HepG2 (cell line): ENCODE measurements around the gene IRF2. TPM values are rescaled to one million over a fixed set of nuclear protein-coding genes. Genes with fewer than 3 reads are reported as not detected.

Source experiments
- ATAC-seq: fragments of 200-7000 bp; cut with Tn5 transposase; 3 replicates; pipeline ENCODE4 v1.9.1; 2020; ENCODE audit warnings: mild to moderate bottlenecking, moderate library complexity
- BruUV-seq: library from RNA; stranded (reverse); fragments of 400-500 nt; replicated peaks from 2 replicates; lab custom pipeline; 2021; lab: Mats Ljungman, UMichigan
- CTCF ChIA-PET: fragments of 300-600 bp; formaldehyde crosslinking; extraction: SDS; loops from one replicate; lab custom pipeline; 2021; ENCODE audit warnings: low total read pairs, inconsistent platforms, low intra/inter-chr PET ratio; lab: Yijun Ruan, JAX
- POLR2A ChIA-PET: fragments of 350-600 bp; sonication (Branson Sonifier 250); formaldehyde crosslinking; loops from one replicate; lab custom pipeline; 2020; ENCODE audit warnings: antibody characterized with exemption, inconsistent platforms; lab: Yijun Ruan, JAX
- DNase-seq: peaks from one replicate; pipeline ENCODE4 v3.0.0-alpha.2; 2015; ENCODE audit warnings: low spot score
- FAIRE-seq: peaks from 3 replicates; lab custom pipeline; 2011; peaks lifted over from hg19 to GRCh38; lab: Jason Lieb, UNC
- H2AFZ ChIP-seq: one replicate; pipeline ENCODE4 v1.6.1; 2011; ENCODE audit warnings: low read length, inconsistent platforms
- H3K27ac ChIP-seq: fragments of 300-600 bp; 3 replicates; pipeline ENCODE4 v1.8.0; 2011; ENCODE audit warnings: mixed run types, mild to moderate bottlenecking, mixed read lengths, low read length, inconsistent platforms; ENCODE audit not compliant: insufficient read depth; ENCODE audit errors: extremely low read length
- H3K27me3 ChIP-seq, 2 experiments: fragments of 200-600 bp in 1 of 2; 2 replicates in 1 of 2; 3 replicates in 1 of 2; pipeline versions ENCODE4 v1.6.0 to v1.8.0; 2011; ENCODE audit warnings: low read length in 2 of 2, mild to moderate bottlenecking in 2 of 2, moderate library complexity in 2 of 2, inconsistent platforms in 1 of 2; ENCODE audit not compliant: insufficient read depth in 2 of 2, control insufficient read depth in 1 of 2
- H3K36me3 ChIP-seq, 2 experiments: fragments of 200-600 bp in 1 of 2; replicated peaks in 1 of 2; 2 replicates in 1 of 2; 3 replicates in 1 of 2; pipeline versions ENCODE4 v1.5.1 to v1.8.0; 2011; ENCODE audit warnings: low read length in 2 of 2, inconsistent platforms in 1 of 2; ENCODE audit not compliant: insufficient read depth in 2 of 2, control insufficient read depth in 1 of 2
- H3K4me1 ChIP-seq: 2 replicates; pipeline ENCODE4 v1.5.1; 2012; ENCODE audit warnings: low read length, inconsistent platforms; ENCODE audit not compliant: insufficient read depth
- H3K4me2 ChIP-seq: 2 replicates; pipeline ENCODE4 v1.6.0; 2011; ENCODE audit warnings: low read depth, low read length, inconsistent platforms
- H3K4me3 ChIP-seq, 3 experiments: fragments of 200-600 bp in 1 of 3; sonication (generic), shearing (Covaris generic) in 1 of 3; replicated peaks in 1 of 3; 2 replicates each; pipeline ENCODE4 v1.5.1; 2011 to 2016; ENCODE audit warnings: low read length in 3 of 3, inconsistent platforms in 2 of 3, low read depth in 2 of 3, mild to moderate bottlenecking in 2 of 3, control low read depth in 1 of 3, mixed read lengths in 1 of 3; ENCODE audit not compliant: insufficient read depth in 1 of 3
- H3K79me2 ChIP-seq: one replicate; pipeline ENCODE4 v1.6.1; 2011; ENCODE audit warnings: low read length, inconsistent platforms; ENCODE audit not compliant: insufficient read depth
- H3K9ac ChIP-seq: 2 replicates; pipeline ENCODE4 v1.6.0; 2011; ENCODE audit warnings: mild to moderate bottlenecking, low read depth, low read length, inconsistent platforms; ENCODE audit not compliant: insufficient read depth
- H3K9me3 ChIP-seq: 2 replicates; pipeline ENCODE4 v1.5.1; 2012; ENCODE audit warnings: mild to moderate bottlenecking, low read length
- H4K20me1 ChIP-seq: 2 replicates; pipeline ENCODE4 v1.6.0; 2011; ENCODE audit warnings: inconsistent platforms, mild to moderate bottlenecking, low read length, moderate library complexity; ENCODE audit not compliant: insufficient read depth
- ERF ChIP-seq: IDR thresholded peaks from 2 replicates; pipeline ENCODE4 v1.6.1; 2018; ENCODE audit warnings: missing biosample characterization, missing genetic modification reagents
- ETV5 ChIP-seq: IDR thresholded peaks from 2 replicates; pipeline ENCODE4 v1.6.1; 2018; ENCODE audit warnings: missing biosample characterization, missing genetic modification reagents, inconsistent platforms, borderline replicate concordance
- GATAD2A ChIP-seq: IDR thresholded peaks from 2 replicates; pipeline ENCODE4 v1.6.1; 2016
- KLF16 ChIP-seq, 2 experiments: sonication (generic) in 1 of 2; formaldehyde crosslinking in 1 of 2; IDR thresholded peaks; 2 replicates each; pipeline versions ENCODE4 v1.6.1 to v1.8.0; 2016 to 2023; ENCODE audit warnings: missing genetic modification reagents in 2 of 2, missing compliant biosample characterization in 1 of 2
- MBNL3 ChIP-seq: fragments of 250-450 bp; sonication (Bioruptor Pico); conservative IDR thresholded peaks from 2 replicates; pipeline ENCODE4 v1.8.0; 2022; ENCODE audit warnings: mild to moderate bottlenecking, inconsistent platforms
- NCOR1 ChIP-seq: fragments of 200-600 bp; sonication (generic); IDR thresholded peaks from 2 replicates; pipeline ENCODE4 v1.7.0; 2017; ENCODE audit warnings: antibody characterized with exemption, low read length, borderline replicate concordance
- NFIB ChIP-seq: sonication (generic); formaldehyde crosslinking; IDR thresholded peaks from 2 replicates; pipeline ENCODE4 v1.9.0; 2021; ENCODE audit warnings: missing genetic modification reagents, mild to moderate bottlenecking, borderline replicate concordance
- PHF20 ChIP-seq: sonication (generic); formaldehyde crosslinking; IDR thresholded peaks from 2 replicates; pipeline ENCODE4 v1.5.0; 2020; ENCODE audit warnings: mild to moderate bottlenecking, missing genetic modification reagents
- RFX5 ChIP-seq: IDR thresholded peaks from 2 replicates; pipeline ENCODE4 v1.6.1; 2011; ENCODE audit warnings: low read depth, low read length, improper control_type of control experiment
- TBX3 ChIP-seq: fragments of 450-650 bp; IDR thresholded peaks from 2 replicates; pipeline ENCODE4 v1.6.1; 2017; ENCODE audit warnings: antibody characterized with exemption, mild to moderate bottlenecking, inconsistent platforms, borderline replicate concordance
- ZNF264 ChIP-seq: sonication (generic); formaldehyde crosslinking; IDR thresholded peaks from 2 replicates; pipeline ENCODE4 v1.4.0; 2020; ENCODE audit warnings: missing genetic modification reagents
- ZNF709 ChIP-seq: sonication (generic); formaldehyde crosslinking; IDR thresholded peaks from 2 replicates; pipeline ENCODE4 v1.5.0; 2020; ENCODE audit warnings: mild to moderate bottlenecking, missing genetic modification reagents
- ZNF841 ChIP-seq: sonication (generic); formaldehyde crosslinking; IDR thresholded peaks from 2 replicates; pipeline ENCODE4 v1.8.1; 2023; ENCODE audit warnings: missing genetic modification reagents, borderline replicate concordance
- WGBS: methylation state at CpG from one replicate; pipeline ENCODE4 v1.1.6; 2017; ENCODE audit warnings: low lambda C conversion rate; 5-methylcytosine and 5-hydroxymethylcytosine counted together
- in situ Hi-C: cut with HindIII; loops from 2 replicates; pipeline ENCODE4 v1.10.0; 2017; ENCODE audit warnings: low pct_unique_long_range_greater_than_20kb; ENCODE audit not compliant: extremely low pct_ligation_motif_present
- intact Hi-C: fragments of 100-400 bp; cut with micrococcal nuclease; formaldehyde crosslinking; loops from one replicate; pipeline ENCODE4 v1.10.0; 2022; ENCODE audit not compliant: unreplicated experiment
- polyA plus RNA-seq, 8 experiments: library from polyadenylated mRNA; depleted of rRNA in 3 of 8; stranded (reverse) in 7 of 8; unstranded in 1 of 8; fragments of >200 nt; fragmentation: Illumina TruSeq in 4 of 8; extraction: Trizol in 4 of 8; gene quantifications; 2 replicates each; pipeline versions ENCODE4 v1.2.1 to v1.2.3, GENCODE V29; 2011 to 2016; ENCODE audit warnings: low read depth in 4 of 8, missing spikeins in 1 of 8, mixed read lengths in 1 of 8; ENCODE audit not compliant: insufficient read depth in 1 of 8
- total RNA-seq, 5 experiments: library from RNA; depleted of rRNA; stranded (reverse); fragments of >200 nt; fragmentation: Illumina TruSeq; extraction: Trizol; gene quantifications; 2 replicates each; pipeline ENCODE4 v1.2.3, GENCODE V29; 2016; ENCODE audit warnings: low read depth in 1 of 5
- TF ChIP-seq, protein P1 (sequence below): sonication (generic); formaldehyde crosslinking; IDR thresholded peaks from 2 replicates; pipeline ENCODE4 v1.5.1; 2020; ENCODE audit warnings: missing genetic modification reagents, mild to moderate bottlenecking, borderline replicate concordance
- TF ChIP-seq, protein P2 (sequence below): sonication (generic); formaldehyde crosslinking; IDR thresholded peaks from 2 replicates; pipeline ENCODE4 v1.5.0; 2020; ENCODE audit warnings: mild to moderate bottlenecking, low read depth, missing genetic modification reagents, borderline replicate concordance
- TF ChIP-seq, protein P3 (sequence below): IDR thresholded peaks from 2 replicates; pipeline ENCODE4 v1.6.1; 2016; ENCODE audit warnings: missing genetic modification reagents, missing compliant biosample characterization
- TF ChIP-seq, protein P4 (sequence below), 2 experiments: fragments of 450-650 bp in 1 of 2; sonication (generic) in 1 of 2; formaldehyde crosslinking; IDR thresholded peaks; 2 replicates each; pipeline versions ENCODE4 v1.5.0 to v1.8.0; 2020 to 2022; ENCODE audit warnings: mild to moderate bottlenecking in 1 of 2, missing genetic modification reagents in 1 of 2
- TF ChIP-seq, protein P5 (sequence below): sonication (generic); formaldehyde crosslinking; IDR thresholded peaks from 2 replicates; pipeline ENCODE4 v1.4.0; 2020; ENCODE audit warnings: missing genetic modification reagents
- TF ChIP-seq, protein P6 (sequence below): sonication (generic); formaldehyde crosslinking; IDR thresholded peaks from 2 replicates; pipeline ENCODE4 v1.5.0; 2020; ENCODE audit warnings: mild to moderate bottlenecking, missing genetic modification reagents

IRF2 gene
- total and polyA plus RNA-seq, 2 of the 13 experiments (the other 11 are each of a cell fraction or from before 2014, with no cell fraction given): 15.5 to 28.8 TPM

DNA sequence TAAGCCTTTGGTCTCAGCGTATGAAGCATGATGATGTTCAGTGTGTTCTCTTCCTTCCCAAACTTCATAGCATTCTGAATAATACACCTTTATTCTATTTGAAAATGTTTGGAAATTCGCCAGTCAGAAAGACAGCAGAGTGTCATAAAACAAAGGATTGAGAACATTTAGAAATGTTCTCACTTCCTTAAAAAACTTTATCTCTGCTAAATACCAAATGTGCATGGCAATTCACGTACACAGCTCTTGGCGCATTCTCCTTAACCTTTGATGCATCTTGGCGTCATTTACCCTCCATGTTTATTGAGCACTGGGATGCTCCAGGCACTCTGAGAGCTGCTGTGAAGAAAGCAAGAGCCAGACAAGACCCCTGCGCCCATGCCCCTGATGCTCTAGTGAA is 7.2 kb upstream of the IRF2 start:
- no peaks in the 10 kb centered on the region for H3K27me3 ChIP-seq
- CTCF ChIA-PET: no interaction called here
- intact Hi-C loops: no loop called here
- FAIRE-seq: no peak
- no peaks in the 10 kb centered on the region for H3K79me2 ChIP-seq
- no peak overlapping the region for H2AFZ ChIP-seq
- WGBS: 83% methylated on average over 6 of the region's 6 CpGs
- TF ChIP-seq, protein P1, sequence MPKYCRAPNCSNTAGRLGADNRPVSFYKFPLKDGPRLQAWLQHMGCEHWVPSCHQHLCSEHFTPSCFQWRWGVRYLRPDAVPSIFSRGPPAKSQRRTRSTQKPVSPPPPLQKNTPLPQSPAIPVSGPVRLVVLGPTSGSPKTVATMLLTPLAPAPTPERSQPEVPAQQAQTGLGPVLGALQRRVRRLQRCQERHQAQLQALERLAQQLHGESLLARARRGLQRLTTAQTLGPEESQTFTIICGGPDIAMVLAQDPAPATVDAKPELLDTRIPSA (CRISPR knock-in tag): no peak
- no peak for TF ChIP-seq ETV5
- TF ChIP-seq, protein P2, sequence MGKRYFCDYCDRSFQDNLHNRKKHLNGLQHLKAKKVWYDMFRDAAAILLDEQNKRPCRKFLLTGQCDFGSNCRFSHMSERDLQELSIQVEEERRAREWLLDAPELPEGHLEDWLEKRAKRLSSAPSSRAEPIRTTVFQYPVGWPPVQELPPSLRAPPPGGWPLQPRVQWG: no peak
- TF ChIP-seq ERF (CRISPR knock-in tag): no peak
- no peak for TF ChIP-seq PHF20 (CRISPR knock-in tag)
- TF ChIP-seq ZNF841 (CRISPR knock-in tag): no peak
- no peak for TF ChIP-seq NFIB (CRISPR knock-in tag)
- TF ChIP-seq, protein P3, sequence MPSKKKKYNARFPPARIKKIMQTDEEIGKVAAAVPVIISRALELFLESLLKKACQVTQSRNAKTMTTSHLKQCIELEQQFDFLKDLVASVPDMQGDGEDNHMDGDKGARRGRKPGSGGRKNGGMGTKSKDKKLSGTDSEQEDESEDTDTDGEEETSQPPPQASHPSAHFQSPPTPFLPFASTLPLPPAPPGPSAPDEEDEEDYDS (CRISPR knock-in tag): no peak
- TF ChIP-seq ZNF264: no peak
- no peak for TF ChIP-seq MBNL3
- TF ChIP-seq TBX3: no peak
- TF ChIP-seq KLF16 (CRISPR knock-in tag; IDR thresholded peaks at IDR 0.05): no peak
- TF ChIP-seq, protein P4, sequence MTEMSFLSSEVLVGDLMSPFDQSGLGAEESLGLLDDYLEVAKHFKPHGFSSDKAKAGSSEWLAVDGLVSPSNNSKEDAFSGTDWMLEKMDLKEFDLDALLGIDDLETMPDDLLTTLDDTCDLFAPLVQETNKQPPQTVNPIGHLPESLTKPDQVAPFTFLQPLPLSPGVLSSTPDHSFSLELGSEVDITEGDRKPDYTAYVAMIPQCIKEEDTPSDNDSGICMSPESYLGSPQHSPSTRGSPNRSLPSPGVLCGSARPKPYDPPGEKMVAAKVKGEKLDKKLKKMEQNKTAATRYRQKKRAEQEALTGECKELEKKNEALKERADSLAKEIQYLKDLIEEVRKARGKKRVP (CRISPR knock-in tag; IDR thresholded peaks at IDR 0.05): no peak
- TF ChIP-seq, protein P5, sequence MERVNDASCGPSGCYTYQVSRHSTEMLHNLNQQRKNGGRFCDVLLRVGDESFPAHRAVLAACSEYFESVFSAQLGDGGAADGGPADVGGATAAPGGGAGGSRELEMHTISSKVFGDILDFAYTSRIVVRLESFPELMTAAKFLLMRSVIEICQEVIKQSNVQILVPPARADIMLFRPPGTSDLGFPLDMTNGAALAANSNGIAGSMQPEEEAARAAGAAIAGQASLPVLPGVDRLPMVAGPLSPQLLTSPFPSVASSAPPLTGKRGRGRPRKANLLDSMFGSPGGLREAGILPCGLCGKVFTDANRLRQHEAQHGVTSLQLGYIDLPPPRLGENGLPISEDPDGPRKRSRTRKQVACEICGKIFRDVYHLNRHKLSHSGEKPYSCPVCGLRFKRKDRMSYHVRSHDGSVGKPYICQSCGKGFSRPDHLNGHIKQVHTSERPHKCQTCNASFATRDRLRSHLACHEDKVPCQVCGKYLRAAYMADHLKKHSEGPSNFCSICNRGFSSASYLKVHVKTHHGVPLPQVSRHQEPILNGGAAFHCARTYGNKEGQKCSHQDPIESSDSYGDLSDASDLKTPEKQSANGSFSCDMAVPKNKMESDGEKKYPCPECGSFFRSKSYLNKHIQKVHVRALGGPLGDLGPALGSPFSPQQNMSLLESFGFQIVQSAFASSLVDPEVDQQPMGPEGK (CRISPR knock-in tag): no peak
- TF ChIP-seq, protein P6, sequence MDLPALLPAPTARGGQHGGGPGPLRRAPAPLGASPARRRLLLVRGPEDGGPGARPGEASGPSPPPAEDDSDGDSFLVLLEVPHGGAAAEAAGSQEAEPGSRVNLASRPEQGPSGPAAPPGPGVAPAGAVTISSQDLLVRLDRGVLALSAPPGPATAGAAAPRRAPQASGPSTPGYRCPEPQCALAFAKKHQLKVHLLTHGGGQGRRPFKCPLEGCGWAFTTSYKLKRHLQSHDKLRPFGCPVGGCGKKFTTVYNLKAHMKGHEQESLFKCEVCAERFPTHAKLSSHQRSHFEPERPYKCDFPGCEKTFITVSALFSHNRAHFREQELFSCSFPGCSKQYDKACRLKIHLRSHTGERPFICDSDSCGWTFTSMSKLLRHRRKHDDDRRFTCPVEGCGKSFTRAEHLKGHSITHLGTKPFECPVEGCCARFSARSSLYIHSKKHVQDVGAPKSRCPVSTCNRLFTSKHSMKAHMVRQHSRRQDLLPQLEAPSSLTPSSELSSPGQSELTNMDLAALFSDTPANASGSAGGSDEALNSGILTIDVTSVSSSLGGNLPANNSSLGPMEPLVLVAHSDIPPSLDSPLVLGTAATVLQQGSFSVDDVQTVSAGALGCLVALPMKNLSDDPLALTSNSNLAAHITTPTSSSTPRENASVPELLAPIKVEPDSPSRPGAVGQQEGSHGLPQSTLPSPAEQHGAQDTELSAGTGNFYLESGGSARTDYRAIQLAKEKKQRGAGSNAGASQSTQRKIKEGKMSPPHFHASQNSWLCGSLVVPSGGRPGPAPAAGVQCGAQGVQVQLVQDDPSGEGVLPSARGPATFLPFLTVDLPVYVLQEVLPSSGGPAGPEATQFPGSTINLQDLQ (CRISPR knock-in tag): no peak
- TF ChIP-seq RFX5: no peak
- no peak for TF ChIP-seq NCOR1
- no peak for TF ChIP-seq ZNF709
- no peak for TF ChIP-seq GATAD2A (CRISPR knock-in tag)
- H3K4me2 ChIP-seq: no peak overlapping the region
- H3K4me3 ChIP-seq: no peak overlapping the region
- no peak for ATAC-seq
- DNase-seq: no peak
- H3K4me1 ChIP-seq: peaks cover 29% of the 10 kb centered on the region
- H3K27ac ChIP-seq: no peak overlapping the region
- in situ Hi-C loops: no loop called here
- H3K9me3 ChIP-seq: peaks cover 5% of the 10 kb centered on the region; the same call in 1 of the 2 replicates
- no peaks in the 10 kb centered on the region for H3K36me3 ChIP-seq
- H4K20me1 ChIP-seq: no peaks in the 10 kb centered on the region
- H3K9ac ChIP-seq: no peak overlapping the region
- no TSS peak for BruUV-seq
- POLR2A ChIA-PET: no interaction called here
